K562 (cell line): ENCODE measurements around the gene CLEC2L. TPM values are rescaled to one million over a fixed set of nuclear protein-coding genes. Genes with fewer than 3 reads are reported as not detected.

Experiments used
- ATAC-seq: fragments of 200-7000 bp; cut with Tn5 transposase; 3 replicates; pipeline ENCODE4 v1.9.1; 2020; ENCODE audit warnings: moderate library complexity
- BruUV-seq: library from RNA; stranded (reverse); fragments of 400-500 nt; replicated peaks from 2 replicates; lab custom pipeline; 2021; lab: Mats Ljungman, UMichigan
- CTCF ChIA-PET: fragments of 300-600 bp; formaldehyde crosslinking; extraction: SDS; loops from one replicate; lab custom pipeline; 2021; ENCODE audit warnings: low intra/inter-chr PET ratio; lab: Yijun Ruan, JAX
- POLR2A ChIA-PET: fragments of 300-600, 350-650 bp; sonication (Branson Sonifier 250); formaldehyde crosslinking; extraction: SDS; loops from one replicate; lab custom pipeline; 2021; ENCODE audit warnings: antibody characterized with exemption, inconsistent platforms; lab: Yijun Ruan, JAX
- DNase-seq, 4 experiments: peaks; one replicate each; pipeline versions ENCODE4 v3.0.0 to v3.0.0-alpha.2; 2011 to 2018; ENCODE audit warnings: low spot score in 3 of 4, mixed read lengths in 3 of 4; ENCODE audit errors: extremely low read depth in 1 of 4
- FAIRE-seq: peaks from 2 replicates; lab custom pipeline; 2011; peaks lifted over from hg19 to GRCh38; lab: Jason Lieb, UNC
- H2AFZ ChIP-seq: 2 replicates; pipeline ENCODE4 v1.6.0; 2011; ENCODE audit warnings: low read depth, low read length, control low read depth, inconsistent platforms
- H3K27ac ChIP-seq: fragments of 200-600 bp; 3 replicates; pipeline ENCODE4 v1.8.0; 2011; ENCODE audit warnings: low read depth, mild to moderate bottlenecking, control low read depth, inconsistent platforms, low read length, moderate library complexity, mixed read lengths; ENCODE audit errors: extremely low read depth
- H3K27me3 ChIP-seq, 2 experiments: fragments of 300-600 bp in 1 of 2; 2 replicates in 1 of 2; 3 replicates in 1 of 2; pipeline versions ENCODE4 v1.6.0 to v1.8.0; 2011; ENCODE audit warnings: inconsistent platforms in 2 of 2, low read length in 2 of 2, mild to moderate bottlenecking in 1 of 2, mixed read lengths in 1 of 2, moderate library complexity in 1 of 2; ENCODE audit not compliant: control insufficient read depth in 2 of 2, insufficient read depth in 2 of 2
- H3K36me3 ChIP-seq: fragments of 300-600 bp; 3 replicates; pipeline ENCODE4 v1.8.0; 2011; ENCODE audit warnings: mild to moderate bottlenecking, low read length, inconsistent platforms; ENCODE audit not compliant: control insufficient read depth, insufficient read depth
- H3K4me1 ChIP-seq, 2 experiments: fragments of 200-600 bp in 1 of 2; replicated peaks in 1 of 2; 2 replicates in 1 of 2; 3 replicates in 1 of 2; pipeline versions ENCODE4 v1.5.1 to v1.8.0; 2011; ENCODE audit warnings: inconsistent platforms in 2 of 2, low read length in 2 of 2, mild to moderate bottlenecking in 1 of 2, mixed read lengths in 1 of 2, moderate library complexity in 1 of 2; ENCODE audit not compliant: control insufficient read depth in 2 of 2, insufficient read depth in 2 of 2
- H3K4me2 ChIP-seq: 2 replicates; pipeline ENCODE4 v1.6.1; 2011; ENCODE audit warnings: low read length, control low read depth, inconsistent platforms, mixed read lengths; ENCODE audit not compliant: insufficient read depth
- H3K4me3 ChIP-seq: fragments of 200-600 bp; sonication (generic), shearing (Covaris generic); 2 replicates; pipeline ENCODE4 v1.5.1; 2016; ENCODE audit warnings: control low read depth, inconsistent platforms
- H3K79me2 ChIP-seq: fragments of 200-600 bp; 3 replicates; pipeline ENCODE4 v1.8.0; 2011; ENCODE audit warnings: low read length, inconsistent platforms; ENCODE audit not compliant: control insufficient read depth, insufficient read depth
- H3K9ac ChIP-seq, 2 experiments: 2 replicates each; pipeline versions ENCODE4 v1.6.0 to v1.6.1; 2011; ENCODE audit warnings: low read depth in 2 of 2, low read length in 2 of 2, control low read depth in 1 of 2, inconsistent platforms in 1 of 2, mild to moderate bottlenecking in 1 of 2, mixed read lengths in 1 of 2; ENCODE audit not compliant: insufficient read depth in 1 of 2
- H3K9me1 ChIP-seq: one replicate; pipeline ENCODE4 v1.6.0; 2011; ENCODE audit warnings: inconsistent platforms, mild to moderate bottlenecking, low read length, moderate library complexity; ENCODE audit not compliant: control insufficient read depth, insufficient read depth
- H3K9me3 ChIP-seq: replicated peaks from 2 replicates; pipeline ENCODE4 v1.5.1; 2011; ENCODE audit warnings: low read depth, low read length, inconsistent platforms; ENCODE audit not compliant: control insufficient read depth, insufficient read depth
- H4K20me1 ChIP-seq: replicated peaks from 2 replicates; pipeline ENCODE4 v1.6.1; 2011; ENCODE audit warnings: low read length, inconsistent platforms, mixed read lengths; ENCODE audit not compliant: control insufficient read depth, insufficient read depth
- FOXP4 ChIP-seq: sonication (generic); formaldehyde crosslinking; IDR thresholded peaks from 2 replicates; pipeline ENCODE4 v1.8.0; 2022; ENCODE audit warnings: mild to moderate bottlenecking, missing genetic modification reagents, borderline replicate concordance
- HLTF ChIP-seq: fragments of 450-650 bp; IDR thresholded peaks from 2 replicates; pipeline ENCODE4 v1.6.1; 2016
- MAFG ChIP-seq: fragments of 450-650 bp; conservative IDR thresholded peaks from 2 replicates; pipeline ENCODE4 v1.6.1; 2016; ENCODE audit warnings: missing genetic modification characterization, missing compliant biosample characterization
- NKRF ChIP-seq: fragments of 450-650 bp; IDR thresholded peaks from 2 replicates; pipeline ENCODE4 v1.6.1; 2016; ENCODE audit warnings: borderline replicate concordance
- SIRT6 ChIP-seq: IDR thresholded peaks from one replicate; pipeline ENCODE4 v1.6.1; 2012; ENCODE audit warnings: low read depth, mild to moderate bottlenecking, control low read depth, inconsistent platforms, low read length, moderate library complexity
- SMARCE1 ChIP-seq: fragments of 450-650 bp; IDR thresholded peaks from 2 replicates; pipeline ENCODE4 v1.7.1; 2016; ENCODE audit warnings: mild to moderate bottlenecking
- SRSF1 ChIP-seq: fragments of 200-400 bp; formaldehyde crosslinking; IDR thresholded peaks from 2 replicates; pipeline ENCODE4 v1.6.1; 2017; ENCODE audit warnings: mild to moderate bottlenecking, low read depth, low read length, moderate library complexity
- YY1 ChIP-seq, 3 experiments: IDR thresholded peaks; 2 replicates each; pipeline ENCODE4 v1.6.1; 2011; ENCODE audit warnings: low read length in 2 of 3, mild to moderate bottlenecking in 2 of 3, moderate library complexity in 2 of 3, borderline replicate concordance in 1 of 3, control low read depth in 1 of 3, low read depth in 1 of 3; ENCODE audit not compliant: insufficient read depth in 3 of 3, insufficient replicate concordance in 2 of 3, control insufficient read depth in 1 of 3, insufficient read length in 1 of 3; ENCODE audit errors: extremely low read depth in 1 of 3
- ZNF224 ChIP-seq: sonication (generic); formaldehyde crosslinking; IDR thresholded peaks from 2 replicates; pipeline ENCODE4 v1.8.0; 2022; ENCODE audit warnings: mild to moderate bottlenecking, missing genetic modification reagents
- ZNF316 ChIP-seq: fragments of 450-650 bp; IDR thresholded peaks from 2 replicates; pipeline ENCODE4 v1.6.1; 2016
- ZNF347 ChIP-seq: fragments of 450-650 bp; formaldehyde crosslinking; IDR thresholded peaks from 2 replicates; pipeline ENCODE4 v1.4.0; 2020; ENCODE audit warnings: low read depth, mild to moderate bottlenecking, moderate library complexity
- ZNF707 ChIP-seq: fragments of 250-450 bp; sonication (Bioruptor Pico); conservative IDR thresholded peaks from 2 replicates; pipeline ENCODE4 v1.8.0; 2022; ENCODE audit warnings: inconsistent platforms, mild to moderate bottlenecking, moderate library complexity
- ZNF740 ChIP-seq, 3 experiments: fragments of 200-800 bp in 1 of 3; sonication (Bioruptor generic) in 1 of 3; sonication (generic) in 1 of 3; formaldehyde crosslinking in 1 of 3; IDR thresholded peaks; 2 replicates each; pipeline versions ENCODE4 v1.6.1 to v1.8.0; 2016 to 2022; ENCODE audit warnings: mild to moderate bottlenecking in 2 of 3, missing compliant biosample characterization in 2 of 3, missing genetic modification characterization in 2 of 3, missing genetic modification reagents in 1 of 3
- ZNF830 ChIP-seq: fragments of 250-450 bp; sonication (Bioruptor Pico); IDR thresholded peaks from 2 replicates; pipeline ENCODE4 v1.5.0; 2021; ENCODE audit warnings: mild to moderate bottlenecking
- WGBS: fragments of 100-300 bp; shearing (Covaris generic); methylation state at CpG from one replicate; pipeline ENCODE4 v1.1.6; 2016; ENCODE audit warnings: low coverage, mixed read lengths; ENCODE audit not compliant: insufficient coverage; ENCODE audit errors: missing lambda C conversion rate; 5-methylcytosine and 5-hydroxymethylcytosine counted together
- in situ Hi-C: fragments of 300-500 bp; cut with MboI; formaldehyde crosslinking; loops from 4 replicates; pipeline ENCODE4 v1.15.0; 2018; ENCODE audit warnings: inconsistent platforms, mixed read lengths
- intact Hi-C: fragments of 100-400 bp; cut with micrococcal nuclease; formaldehyde crosslinking; loops from 2 replicates; pipeline ENCODE4 v1.14.2; 2022
- polyA plus RNA-seq, 8 experiments: library from polyadenylated mRNA; depleted of rRNA in 4 of 8; stranded (reverse) in 5 of 8; unstranded in 3 of 8; fragments of >200 nt; fragmentation: Nextera tagmentation in 2 of 8; fragmentation: Illumina TruSeq in 1 of 8; extraction: Ambion mirVana in 2 of 8; extraction: Trizol in 1 of 8; gene quantifications; 2 replicates each; pipeline versions ENCODE4 v1.2.1 to v1.2.3, GENCODE V29; 2011 to 2014; ENCODE audit warnings: inconsistent platforms in 1 of 8, missing spikeins in 1 of 8
- total RNA-seq, 7 experiments: library from RNA; depleted of rRNA in 6 of 7; stranded (reverse); fragments of >200 nt in 6 of 7; fragmentation: Illumina TruSeq in 2 of 7; extraction: Trizol in 2 of 7; gene quantifications; 2 replicates each; pipeline versions ENCODE4 v1.2.1 to v1.2.3, GENCODE V29; 2011 to 2021; ENCODE audit warnings: low replicate concordance in 1 of 7

CLEC2L gene
- total and polyA plus RNA-seq, 9 of the 15 experiments (the other 6 are each of a cell fraction or from before 2014, with no cell fraction given) = 0.84 to 5.5 (median 1.8) TPM

GRCh38 chr7:139543801-139544603 lies 20.5 kb downstream of the CLEC2L start (continued):
- TF ChIP-seq NKRF (no peak), ZNF830 (CRISPR knock-in tag) (no peak), SMARCE1 (no peak), ZNF347 (CRISPR knock-in tag) (no peak)
- TF ChIP-seq, all 486 proteins: peak for 27

GRCh38 chr7:139544645-139545044 lies 21.2 kb downstream of the CLEC2L start:
- 23% methylated on average over 11 of the region's 11 CpGs for WGBS
- Histone ChIP-seq H3K4me1 (peaks cover 21 to 29% of the 10 kb centered on the region in 2 experiments; a peak in 4 of 5 replicates), H3K36me3 (no peaks in the 10 kb centered on the region), H3K9me3 (no peaks in the 10 kb centered on the region), H3K4me2 (peak overlapping the region; percentile 40; the same call in 1 of the 2 replicates), H2AFZ (peak overlapping the region; percentile 76), H3K27me3 (peaks cover 20 to 81% of the 10 kb centered on the region in 2 experiments), H3K27ac (no peak overlapping the region), H3K4me3 (no peak overlapping the region), H4K20me1 (0 out of 2 replicates have a peak, but pooled peaks cover 12% of the 10 kb centered on the region), H3K79me2 (peaks cover 6% of the 10 kb centered on the region; the same call in 1 of the 3 replicates), H3K9ac (peak overlapping the region in 1 of 2 experiments; percentile 62; a peak in 2 of 4 replicates), H3K9me1 (no peaks in the 10 kb centered on the region)
- in situ Hi-C loops = no loop called here
- POLR2A ChIA-PET = interaction anchor here (0.6 to 1.2 kb wide), 3 partner anchors 9 to 76 kb away, joined by 3 to 4 read pairs (median 3); no protein-coding TSS in a partner anchor
- DNase-seq = no peak
- BruUV-seq = no TSS peak
- intact Hi-C loops = no loop called here
- FAIRE-seq = no peak
- ATAC-seq = no peak
- CTCF ChIA-PET = no interaction called here
- TF ChIP-seq ZNF224 (CRISPR knock-in tag) (no peak), YY1 (IDR thresholded peaks at IDR 0.05; ENCODE audit: borderline replicate concordance in 1 of 3, control insufficient read depth in 1 of 3, extremely low read depth in 1 of 3, insufficient read depth in 3 of 3, insufficient read length in 1 of 3, insufficient replicate concordance in 2 of 3, low read depth in 1 of 3, low read length in 2 of 3) (no peak), HLTF (no peak), SRSF1 (no peak), SIRT6 (no peak), ZNF316 (no peak), ZNF707 (CRISPR knock-in tag) (no peak), FOXP4 (no peak), ZNF740 (CRISPR knock-in tag; IDR thresholded peaks at IDR 0.05) (no peak), ZNF740 (tag; IDR thresholded peaks at IDR 0.05) (no peak), MAFG (tag) (no peak)
